Measurements from ENCODE around the gene LSG1. TPM values are rescaled to one million over a fixed set of nuclear protein-coding genes. Genes with fewer than 3 reads are reported as not detected.
A peak's percentile ranks its signal among the peaks of the same experiment; 100 is the strongest.

LSG1 gene
- total RNA-seq, result 20.9 TPM
- long read RNA-seq, transcript LSG1-201 (14 exons, 3,572 nt), result major isoform, 13 of 16 reads
- long read RNA-seq, partial matches to known transcripts, result 3 of 16 reads
- long read RNA-seq, other reads (novel, unspliced or antisense), result 0 of 16 reads

- DNase-seq (ENCODE audit: missing footprints), result peak; percentile 94
- ATAC-seq, result peak; percentile 93
- intact Hi-C loops (cut with DNase I), result no loop called here
These were observed at the start of gene LSG1 for GRCh38 chr3:194671900-194672808. LSG1 (minus strand) TSS chr3:194672191; CDS start chr3:194672162, 29 bp downstream.

GRCh38 chr3:194720048-194720447 is 48.1 kb upstream of the LSG1 start:
- no peak for DNase-seq (ENCODE audit: missing footprints)
- no peak for ATAC-seq
- intact Hi-C loops (cut with DNase I), result no loop called here

GRCh38 chr3:194718079-194718478 is 46.1 kb upstream of the LSG1 start:
- intact Hi-C loops (cut with DNase I), result no loop called here
- DNase-seq (ENCODE audit: missing footprints) (no peak), ATAC-seq (no peak)

- no peak for DNase-seq (ENCODE audit: missing footprints)
- no peak for ATAC-seq
- intact Hi-C loops (cut with DNase I), result no loop called here
These were observed 43.2 kb upstream of the LSG1 start for GRCh38 chr3:194715022-194715800.

GRCh38 chr3:194714564-194714963 is 42.6 kb upstream of the LSG1 start:
- intact Hi-C loops (cut with DNase I), result no loop called here
- ATAC-seq, result no peak
- no peak for DNase-seq (ENCODE audit: missing footprints)

- ATAC-seq (no peak), DNase-seq (ENCODE audit: missing footprints) (no peak)
- intact Hi-C loops (cut with DNase I), result no loop called here
These were observed 42.1 kb upstream of the LSG1 start for GRCh38 chr3:194714137-194714455.

GRCh38 chr3:194713299-194714136 is 41.5 kb upstream of the LSG1 start:
- intact Hi-C loops (cut with DNase I), result no loop called here
- ATAC-seq, result no peak
- DNase-seq (ENCODE audit: missing footprints), result no peak

GRCh38 chr3:194711913-194712312 is 39.9 kb upstream of the LSG1 start:
- intact Hi-C loops (cut with DNase I), result no loop called here
- DNase-seq (ENCODE audit: missing footprints) (no peak), ATAC-seq (peak; percentile 69)

- no peak for DNase-seq (ENCODE audit: missing footprints)
- intact Hi-C loops (cut with DNase I), result no loop called here
- no peak for ATAC-seq
These were observed 39.3 kb upstream of the LSG1 start for GRCh38 chr3:194711286-194711685.

GRCh38 chr3:194707147-194707540 is 35.2 kb upstream of the LSG1 start:
- intact Hi-C loops (cut with DNase I), result no loop called here
- DNase-seq (ENCODE audit: missing footprints), result no peak
- no peak for ATAC-seq

- intact Hi-C loops (cut with DNase I), result no loop called here
- DNase-seq (ENCODE audit: missing footprints) (no peak), ATAC-seq (peak; percentile 37)
These were observed 33.8 kb upstream of the LSG1 start for GRCh38 chr3:194705761-194706160.

- intact Hi-C loops (cut with DNase I), result no loop called here
- DNase-seq (ENCODE audit: missing footprints) (no peak), ATAC-seq (no peak)
These were observed 33.2 kb upstream of the LSG1 start for GRCh38 chr3:194705227-194705626.

GRCh38 chr3:194702545-194702944 is 30.6 kb upstream of the LSG1 start:
- intact Hi-C loops (cut with DNase I), result no loop called here
- no peak for DNase-seq (ENCODE audit: missing footprints)
- ATAC-seq, result no peak

- no peak for ATAC-seq
These were observed 24.7 kb upstream of the LSG1 start for GRCh38 chr3:194696702-194697101.

GRCh38 chr3:194691481-194692283 is 19.7 kb upstream of the LSG1 start:
- ATAC-seq (no peak), DNase-seq (ENCODE audit: missing footprints) (no peak)
- intact Hi-C loops (cut with DNase I), result no loop called here

More at GRCh38 chr3:194696702-194697101, 24.7 kb upstream of the LSG1 start:
- intact Hi-C loops (cut with DNase I), result no loop called here
- DNase-seq (ENCODE audit: missing footprints), result no peak

GRCh38 chr3:194690501-194691372 is 18.7 kb upstream of the LSG1 start:
- no peak for ATAC-seq
- DNase-seq (ENCODE audit: missing footprints), result no peak
- intact Hi-C loops (cut with DNase I), result no loop called here

- no peak for DNase-seq (ENCODE audit: missing footprints)
- peak; percentile 12 for ATAC-seq
- intact Hi-C loops (cut with DNase I), result loop anchor here (2.0 to 10.0 kb wide), 6 partner anchors 83 to 313 kb away; no protein-coding TSS in a partner anchor
These were observed 17.5 kb upstream of the LSG1 start for GRCh38 chr3:194689493-194689944.

Data from Right ventricle myocardium inferior (tissue), 1 donor.